ENCODE results near the gene RFC3. TPM values are rescaled to one million over a fixed set of nuclear protein-coding genes. Genes with fewer than 3 reads are reported as not detected.
A peak's percentile ranks its signal among the peaks of the same experiment; 100 is the strongest.

The RFC3 gene
- total RNA-seq, 1 experiment from 2014 or later: 321 TPM

DNA sequence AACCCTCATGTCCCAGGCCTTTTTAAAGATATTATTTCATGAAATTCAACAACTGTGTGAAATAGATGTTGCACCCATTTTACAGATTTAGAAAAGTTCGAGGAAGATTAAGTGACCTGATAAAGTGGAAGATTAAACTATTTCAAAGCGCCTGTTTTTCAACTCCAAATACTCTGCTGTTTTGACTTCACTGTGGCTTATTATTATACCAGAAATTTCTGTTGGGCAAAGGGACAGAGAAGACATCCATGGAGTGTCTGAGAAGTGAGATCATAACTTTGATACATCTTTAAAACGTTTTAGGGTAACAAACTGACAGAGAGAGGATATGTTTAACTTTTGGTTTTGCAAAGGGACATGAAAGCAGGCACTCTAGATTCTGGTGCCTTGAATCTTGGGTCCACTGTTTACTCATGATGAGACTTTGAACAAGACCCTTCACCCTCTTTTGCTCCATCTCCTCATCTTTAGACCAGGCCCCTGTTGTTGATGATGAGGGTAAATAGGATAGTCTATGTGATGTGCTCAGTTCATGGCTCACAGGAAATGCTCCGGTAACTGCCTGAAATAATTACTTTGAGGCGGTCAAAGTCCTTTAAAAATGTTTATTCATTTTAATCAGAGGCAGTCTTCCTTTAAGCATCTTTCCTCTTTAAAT lies 55.4 kb downstream of the RFC3 start:
- Histone ChIP-seq H3K4me2 (ENCODE audit: low read depth, low read length, poor library complexity, severe bottlenecking) (no peak overlapping the region), H3K9ac (ENCODE audit: low read length) (no peak overlapping the region), H3K4me3 (ENCODE audit: low read length) (no peak overlapping the region), H3K36me3 (ENCODE audit: insufficient read depth, low read length) (peaks cover 12% of the 10 kb centered on the region), H3K9me2 (replicated peaks; ENCODE audit: insufficient read depth, low read length) (no peaks in the 10 kb centered on the region), H3K79me2 (ENCODE audit: low read length) (no peaks in the 10 kb centered on the region), H3K27ac (ENCODE audit: low read length) (no peak overlapping the region), H3K9me3 (ENCODE audit: low read length) (no peaks in the 10 kb centered on the region), H3K4me1 (ENCODE audit: low read length) (peaks cover 20% of the 10 kb centered on the region), H4K20me1 (ENCODE audit: insufficient read depth, low read depth, low read length) (no peaks in the 10 kb centered on the region), H3K27me3 (ENCODE audit: low read length) (no peaks in the 10 kb centered on the region), H2AFZ (ENCODE audit: low read length) (no peak overlapping the region)
- DNase-seq: no peak

DNA sequence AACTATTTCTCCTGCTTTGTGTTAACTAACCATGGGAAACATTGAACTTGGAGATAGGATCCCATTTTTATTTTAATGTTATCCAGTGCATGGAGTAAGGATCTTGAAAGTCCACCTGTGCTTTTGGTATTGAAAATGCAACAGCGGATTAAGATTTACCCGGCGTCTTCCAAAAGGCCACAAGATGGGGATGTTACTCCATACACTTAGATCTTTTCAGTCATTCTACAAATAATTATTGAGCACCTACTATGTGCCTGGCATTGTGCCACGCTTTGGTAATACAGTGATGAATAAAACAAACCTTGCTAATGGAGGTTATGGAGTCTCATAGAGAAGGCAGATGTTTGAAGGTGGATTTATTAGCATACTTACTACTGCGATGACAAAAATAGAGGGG lies 56.9 kb downstream of the RFC3 start:
- no peaks in the 10 kb centered on the region for H3K9me3 ChIP-seq (ENCODE audit: low read length)
- no peak overlapping the region for H3K27ac ChIP-seq (ENCODE audit: low read length)
- peaks cover 8% of the 10 kb centered on the region for H3K4me1 ChIP-seq (ENCODE audit: low read length)
- H3K4me3 ChIP-seq (ENCODE audit: low read length): no peak overlapping the region
- DNase-seq: no peak
- no peaks in the 10 kb centered on the region for H4K20me1 ChIP-seq (ENCODE audit: insufficient read depth, low read depth, low read length)
- H2AFZ ChIP-seq (ENCODE audit: low read length): no peak overlapping the region
- H3K4me2 ChIP-seq (ENCODE audit: low read depth, low read length, poor library complexity, severe bottlenecking): no peak overlapping the region
- H3K79me2 ChIP-seq (ENCODE audit: low read length): no peaks in the 10 kb centered on the region
- no peaks in the 10 kb centered on the region for H3K9me2 ChIP-seq (replicated peaks; ENCODE audit: insufficient read depth, low read length)
- H3K9ac ChIP-seq (ENCODE audit: low read length): no peak overlapping the region
- peaks cover 16% of the 10 kb centered on the region; the same call in 1 of the 2 replicates for H3K36me3 ChIP-seq (ENCODE audit: insufficient read depth, low read length)
- no peaks in the 10 kb centered on the region for H3K27me3 ChIP-seq (ENCODE audit: low read length)

DNA sequence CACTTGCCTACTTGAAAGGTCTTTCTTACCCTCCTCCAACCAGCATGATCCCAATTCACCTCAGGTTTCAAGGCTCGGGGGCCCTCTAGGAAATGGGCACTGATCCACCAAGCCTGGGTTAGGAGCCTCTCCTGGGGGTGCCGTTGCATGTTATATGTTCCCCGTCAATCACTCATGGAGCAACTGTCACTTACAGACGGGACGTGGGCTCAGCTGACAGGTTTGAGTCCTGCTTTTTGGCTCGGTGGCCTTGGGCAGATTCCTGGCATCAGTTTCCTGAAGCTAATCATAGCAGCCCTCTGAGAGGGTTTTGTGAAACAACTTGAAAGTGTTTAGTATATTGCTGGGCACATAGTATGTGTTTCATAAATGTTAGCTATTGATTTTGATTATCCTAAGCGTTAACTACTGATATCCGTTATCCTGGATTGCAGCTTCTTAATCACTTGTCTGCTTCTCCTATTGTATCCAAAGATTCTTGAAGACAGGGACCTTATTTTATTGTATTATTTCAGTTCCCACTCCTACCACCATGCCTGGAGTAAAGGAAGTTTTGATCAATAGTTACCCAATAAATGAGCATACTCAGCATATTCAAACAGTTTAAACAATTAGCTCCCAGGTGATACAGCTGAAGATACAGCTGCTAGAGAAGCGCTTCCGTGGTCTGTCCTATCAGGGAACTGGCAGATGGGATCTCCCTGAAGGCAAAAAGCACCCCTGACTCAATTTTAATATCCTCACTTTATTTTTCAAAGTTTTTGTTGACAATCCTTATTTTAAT lies 57.9 kb downstream of the RFC3 start:
- Histone ChIP-seq H4K20me1 (ENCODE audit: insufficient read depth, low read depth, low read length) (no peaks in the 10 kb centered on the region), H3K36me3 (ENCODE audit: insufficient read depth, low read length) (peaks cover 17% of the 10 kb centered on the region; the same call in 1 of the 2 replicates), H3K79me2 (ENCODE audit: low read length) (no peaks in the 10 kb centered on the region), H3K4me3 (ENCODE audit: low read length) (no peak overlapping the region), H3K27ac (ENCODE audit: low read length) (no peak overlapping the region), H3K4me2 (ENCODE audit: low read depth, low read length, poor library complexity, severe bottlenecking) (no peak overlapping the region), H3K9me2 (replicated peaks; ENCODE audit: insufficient read depth, low read length) (no peaks in the 10 kb centered on the region), H3K9me3 (ENCODE audit: low read length) (no peaks in the 10 kb centered on the region), H3K4me1 (ENCODE audit: low read length) (no peaks in the 10 kb centered on the region), H3K9ac (ENCODE audit: low read length) (no peak overlapping the region), H3K27me3 (ENCODE audit: low read length) (no peaks in the 10 kb centered on the region), H2AFZ (ENCODE audit: low read length) (no peak overlapping the region)
- DNase-seq: no peak

DNA sequence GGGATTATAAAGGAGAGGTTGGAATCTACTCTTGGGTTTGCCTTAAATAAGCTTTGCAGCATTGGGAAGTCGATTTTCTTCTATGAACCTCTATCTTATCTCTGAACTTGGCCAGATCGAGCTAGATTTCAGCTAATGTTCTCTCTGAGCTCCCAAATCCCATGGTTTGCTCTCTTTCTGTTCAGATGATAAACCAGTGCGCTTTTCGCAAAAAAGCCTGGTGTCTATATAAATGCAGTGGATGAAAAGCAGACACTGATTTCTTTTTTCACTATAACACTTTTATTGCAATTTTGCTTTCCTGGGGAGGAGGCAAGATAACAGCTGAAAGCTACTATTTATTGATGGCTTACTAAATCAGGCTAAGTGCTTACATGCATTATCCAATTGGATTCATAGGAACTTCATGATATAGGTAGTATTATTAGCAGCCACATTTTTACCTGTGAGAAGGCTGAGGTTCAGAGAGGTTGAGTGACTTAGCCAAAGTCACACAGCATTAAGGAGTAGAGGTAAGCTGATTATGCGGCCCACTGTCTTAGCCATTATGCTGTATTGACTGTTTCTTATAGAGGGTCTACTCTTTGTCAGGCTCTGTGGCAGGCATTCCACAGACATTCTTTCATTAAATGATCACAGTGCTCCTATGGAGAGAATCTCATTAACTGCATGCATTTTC lies 58.9 kb downstream of the RFC3 start:
- no peak overlapping the region for H3K4me2 ChIP-seq (ENCODE audit: low read depth, low read length, poor library complexity, severe bottlenecking)
- no peak for DNase-seq
- peaks cover 22% of the 10 kb centered on the region; the same call in 1 of the 2 replicates for H3K36me3 ChIP-seq (ENCODE audit: insufficient read depth, low read length)
- no peak overlapping the region for H2AFZ ChIP-seq (ENCODE audit: low read length)
- H3K9ac ChIP-seq (ENCODE audit: low read length): no peak overlapping the region
- H3K4me1 ChIP-seq (ENCODE audit: low read length): no peaks in the 10 kb centered on the region
- H3K9me2 ChIP-seq (replicated peaks; ENCODE audit: insufficient read depth, low read length): no peaks in the 10 kb centered on the region
- H3K27me3 ChIP-seq (ENCODE audit: low read length): no peaks in the 10 kb centered on the region
- no peaks in the 10 kb centered on the region for H3K9me3 ChIP-seq (ENCODE audit: low read length)
- H4K20me1 ChIP-seq (ENCODE audit: insufficient read depth, low read depth, low read length): no peaks in the 10 kb centered on the region
- H3K4me3 ChIP-seq (ENCODE audit: low read length): no peak overlapping the region
- H3K79me2 ChIP-seq (ENCODE audit: low read length): no peaks in the 10 kb centered on the region
- H3K27ac ChIP-seq (ENCODE audit: low read length): no peak overlapping the region

DNA sequence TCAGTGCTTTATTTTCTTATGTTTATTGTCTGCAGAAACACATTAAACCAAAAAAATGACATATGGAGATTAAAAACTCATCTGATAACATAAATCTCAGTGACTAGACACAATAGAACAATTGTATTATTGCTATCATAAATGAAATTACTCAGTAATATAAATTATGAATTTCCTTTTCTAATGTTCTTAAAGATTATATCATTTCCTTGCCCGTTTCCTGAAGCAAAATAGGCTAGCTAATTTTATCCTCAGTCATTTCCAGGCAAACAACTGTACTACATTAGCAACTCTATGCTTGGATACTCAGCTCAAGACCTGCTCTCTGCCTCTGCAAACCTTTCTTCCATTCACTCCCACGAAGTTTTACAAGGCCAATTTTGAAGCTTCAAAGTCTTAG lies 61.2 kb downstream of the RFC3 start:
- H3K27ac ChIP-seq (ENCODE audit: low read length): 0 out of 2 replicates have a peak overlapping the region, but pooled peaks have one; percentile 21
- H3K27me3 ChIP-seq (ENCODE audit: low read length): no peaks in the 10 kb centered on the region
- no peak overlapping the region for H3K4me2 ChIP-seq (ENCODE audit: low read depth, low read length, poor library complexity, severe bottlenecking)
- H4K20me1 ChIP-seq (ENCODE audit: insufficient read depth, low read depth, low read length): no peaks in the 10 kb centered on the region
- no peaks in the 10 kb centered on the region for H3K4me1 ChIP-seq (ENCODE audit: low read length)
- no peaks in the 10 kb centered on the region for H3K9me2 ChIP-seq (replicated peaks; ENCODE audit: insufficient read depth, low read length)
- no peaks in the 10 kb centered on the region for H3K9me3 ChIP-seq (ENCODE audit: low read length)
- H3K79me2 ChIP-seq (ENCODE audit: low read length): no peaks in the 10 kb centered on the region
- no peak overlapping the region for H3K9ac ChIP-seq (ENCODE audit: low read length)
- no peak for DNase-seq
- H3K36me3 ChIP-seq (ENCODE audit: insufficient read depth, low read length): peaks cover 22% of the 10 kb centered on the region; the same call in 1 of the 2 replicates
- no peak overlapping the region for H3K4me3 ChIP-seq (ENCODE audit: low read length)
- no peak overlapping the region for H2AFZ ChIP-seq (ENCODE audit: low read length)

DNA sequence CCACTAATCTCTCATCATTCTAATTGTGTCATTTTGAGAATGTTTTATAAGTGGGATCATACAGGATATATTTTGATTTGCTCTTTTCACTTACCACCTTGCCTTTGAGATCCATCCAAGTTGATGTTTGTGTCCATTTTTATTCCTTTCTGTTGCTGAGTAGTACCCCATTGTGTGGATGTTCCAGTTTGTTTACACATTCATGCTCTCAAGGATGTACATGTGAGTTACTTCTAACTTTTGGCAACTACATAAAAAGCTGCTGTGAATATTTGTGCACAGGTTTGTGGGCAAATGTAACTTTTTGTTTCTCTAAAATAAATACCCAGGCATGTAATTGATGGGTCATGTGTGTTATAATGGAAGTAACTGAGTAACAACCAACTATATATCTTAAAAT lies 64.9 kb downstream of the RFC3 start:
- no peaks in the 10 kb centered on the region for H3K79me2 ChIP-seq (ENCODE audit: low read length)
- no peak for DNase-seq
- H3K4me2 ChIP-seq (ENCODE audit: low read depth, low read length, poor library complexity, severe bottlenecking): no peak overlapping the region
- H2AFZ ChIP-seq (ENCODE audit: low read length): no peak overlapping the region
- H3K36me3 ChIP-seq (ENCODE audit: insufficient read depth, low read length): peaks cover 23% of the 10 kb centered on the region
- H4K20me1 ChIP-seq (ENCODE audit: insufficient read depth, low read depth, low read length): no peaks in the 10 kb centered on the region
- no peak overlapping the region for H3K4me3 ChIP-seq (ENCODE audit: low read length)
- H3K9me2 ChIP-seq (replicated peaks; ENCODE audit: insufficient read depth, low read length): no peaks in the 10 kb centered on the region
- H3K9ac ChIP-seq (ENCODE audit: low read length): no peak overlapping the region
- no peaks in the 10 kb centered on the region for H3K4me1 ChIP-seq (ENCODE audit: low read length)
- no peak overlapping the region for H3K27ac ChIP-seq (ENCODE audit: low read length)
- no peaks in the 10 kb centered on the region for H3K27me3 ChIP-seq (ENCODE audit: low read length)
- no peaks in the 10 kb centered on the region for H3K9me3 ChIP-seq (ENCODE audit: low read length)

DNA sequence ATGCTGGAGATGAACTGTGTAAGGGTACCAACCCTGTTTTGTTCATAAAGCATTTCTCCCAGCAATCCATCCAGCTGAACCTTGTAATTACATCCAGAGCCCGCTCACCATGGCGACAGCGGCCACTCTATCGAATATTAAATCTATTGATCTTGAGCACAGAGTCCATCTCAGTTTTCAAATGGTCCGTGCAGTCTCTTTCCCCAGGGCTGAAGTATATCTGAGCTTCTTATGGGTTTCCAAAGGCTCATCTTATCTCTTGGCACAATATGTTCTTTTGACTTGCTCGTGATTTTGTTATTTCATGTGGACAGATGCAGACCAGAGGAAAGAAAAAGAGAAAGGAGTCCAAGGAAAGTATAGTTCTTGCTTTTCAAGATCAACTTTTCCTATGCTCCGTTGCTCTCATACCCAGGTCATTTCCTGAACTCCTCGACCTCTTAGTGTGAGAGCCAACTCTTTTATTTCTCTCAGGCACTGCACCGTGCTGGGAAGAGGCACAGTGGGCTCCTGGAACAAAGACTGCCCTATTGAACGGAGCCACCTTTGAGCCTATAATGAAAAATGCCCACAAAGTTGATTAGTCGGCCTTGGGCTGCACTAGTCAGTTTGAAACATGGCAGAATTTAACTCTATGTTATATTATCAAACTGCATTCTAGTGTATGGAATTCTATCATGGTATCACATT lies 66.7 kb downstream of the RFC3 start:
- H2AFZ ChIP-seq (ENCODE audit: low read length): no peak overlapping the region
- H3K27ac ChIP-seq (ENCODE audit: low read length): no peak overlapping the region
- H3K27me3 ChIP-seq (ENCODE audit: low read length): no peaks in the 10 kb centered on the region
- no peak for DNase-seq
- no peak overlapping the region for H3K9ac ChIP-seq (ENCODE audit: low read length)
- no peaks in the 10 kb centered on the region for H3K4me1 ChIP-seq (ENCODE audit: low read length)
- H3K36me3 ChIP-seq (ENCODE audit: insufficient read depth, low read length): peaks cover 22% of the 10 kb centered on the region
- no peaks in the 10 kb centered on the region for H3K79me2 ChIP-seq (ENCODE audit: low read length)
- no peaks in the 10 kb centered on the region for H3K9me2 ChIP-seq (replicated peaks; ENCODE audit: insufficient read depth, low read length)
- H3K4me3 ChIP-seq (ENCODE audit: low read length): no peak overlapping the region
- no peaks in the 10 kb centered on the region for H4K20me1 ChIP-seq (ENCODE audit: insufficient read depth, low read depth, low read length)
- no peak overlapping the region for H3K4me2 ChIP-seq (ENCODE audit: low read depth, low read length, poor library complexity, severe bottlenecking)
- no peaks in the 10 kb centered on the region for H3K9me3 ChIP-seq (ENCODE audit: low read length)
